Measurements from ENCODE around the gene LYL1. TPM values are rescaled to one million over a fixed set of nuclear protein-coding genes. Genes with fewer than 3 reads are reported as not detected.

Gene LYL1
- total RNA-seq, 4 donors from 2014 or later, result 13.7 to 27.7 (median 21.5) TPM

- TF ChIP-seq CTCF (IDR thresholded peaks at IDR 0.05; ENCODE audit: low read depth), result no peak
These were observed 37.1 kb upstream of the LYL1 start for GRCh38 chr19:13139633-13140311.

GRCh38 chr19:13138916-13139198 is 36.2 kb upstream of the LYL1 start:
- no peak for TF ChIP-seq CTCF (IDR thresholded peaks at IDR 0.05; ENCODE audit: low read depth)

- TF ChIP-seq CTCF (IDR thresholded peaks at IDR 0.05; ENCODE audit: low read depth), result no peak
These were observed 35.7 kb upstream of the LYL1 start for GRCh38 chr19:13138171-13138915.

- no peak for TF ChIP-seq CTCF (IDR thresholded peaks at IDR 0.05; ENCODE audit: low read depth)
These were observed 34.7 kb upstream of the LYL1 start for GRCh38 chr19:13137290-13137794.

- TF ChIP-seq CTCF (IDR thresholded peaks at IDR 0.05; ENCODE audit: low read depth), result no peak
These were observed 32.7 kb upstream of the LYL1 start for GRCh38 chr19:13135068-13136062.

- no peak for TF ChIP-seq CTCF (IDR thresholded peaks at IDR 0.05; ENCODE audit: low read depth)
These were observed 32.0 kb upstream of the LYL1 start for GRCh38 chr19:13134626-13135025.
